GM21515 (cell line): ENCODE measurements around the gene PSMD5.

Source experiments
- ATAC-seq: cut with Tn5 transposase; IDR thresholded peaks from one replicate; pipeline ENCODE4 v1.9.1; 2021; ENCODE audit not compliant: unreplicated experiment

The PSMD5 gene

GRCh38 chr9:120842685-120843485 lies at the start of gene PSMD5:
Gene PSMD5, minus strand, starts transcription at chr9:120842922. Its CDS starts 13 bp downstream, at chr9:120842909.
- ATAC-seq, result peak; percentile 99

- peak; percentile 26 for ATAC-seq
Observed at GRCh38 chr9:120891884-120892747, 49.4 kb upstream of the PSMD5 start.

GRCh38 chr9:120891245-120891883 lies 48.6 kb upstream of the PSMD5 start:
- ATAC-seq, result no peak

GRCh38 chr9:120890320-120891244 lies 47.9 kb upstream of the PSMD5 start:
- ATAC-seq, result no peak

DNA sequence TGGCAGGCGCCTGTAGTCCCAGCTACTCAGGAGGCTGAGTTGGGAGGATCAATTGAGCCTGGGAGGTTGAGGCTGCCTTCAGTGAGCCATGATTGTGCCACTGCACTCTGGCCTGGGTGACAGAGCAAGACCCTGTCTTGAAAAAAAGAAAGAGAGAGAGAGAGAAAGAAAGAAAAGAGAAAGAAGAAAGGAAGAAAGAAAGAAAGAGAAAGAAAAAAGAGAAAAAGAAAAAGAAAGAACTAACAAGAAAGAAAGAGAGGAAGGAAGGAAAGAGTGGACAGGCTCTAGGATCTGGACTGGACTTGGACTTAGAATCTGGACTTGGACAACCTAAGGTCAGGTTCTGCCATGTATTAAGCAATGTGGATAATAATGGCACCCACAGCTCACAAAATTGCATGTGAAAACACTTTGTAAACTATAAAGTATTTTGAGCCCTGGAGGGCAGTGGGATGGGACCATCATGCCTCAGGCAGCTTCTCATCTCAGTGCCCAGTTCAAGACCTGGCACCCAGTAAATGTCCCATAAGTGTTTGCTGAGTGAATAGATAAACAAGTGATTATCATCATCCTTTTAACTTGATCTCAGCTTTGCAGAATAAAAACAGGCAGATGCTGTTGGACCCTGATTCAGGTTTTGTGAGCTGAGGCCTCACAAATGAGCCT lies 47.0 kb upstream of the PSMD5 start:
- ATAC-seq, result no peak

GRCh38 chr9:120888626-120889025 lies 45.9 kb upstream of the PSMD5 start:
- ATAC-seq, result no peak

DNA sequence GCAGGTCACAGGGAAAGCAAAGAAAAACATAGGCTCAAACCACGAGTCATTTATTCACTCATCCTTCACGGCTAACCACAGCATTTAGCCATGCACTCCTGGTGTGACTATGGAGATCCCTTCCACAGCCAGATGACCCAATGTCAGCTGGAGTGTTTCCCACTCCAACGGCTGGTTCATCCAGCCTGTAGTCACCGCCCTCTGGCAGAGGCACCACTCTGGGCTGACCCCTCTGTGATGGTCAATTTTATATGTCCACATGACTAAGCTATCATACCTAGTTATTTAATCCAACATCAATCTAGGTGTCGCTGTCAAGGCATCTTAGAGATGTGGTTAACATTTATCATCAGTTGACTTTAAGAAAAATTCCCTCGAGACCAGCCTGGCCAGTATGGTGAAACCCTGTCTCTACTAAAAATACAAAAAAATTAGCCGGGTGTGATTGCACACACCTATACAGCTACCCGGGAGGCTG lies 43.8 kb upstream of the PSMD5 start:
- no peak for ATAC-seq

GRCh38 chr9:120885958-120886357 lies 43.2 kb upstream of the PSMD5 start:
- no peak for ATAC-seq

GRCh38 chr9:120885457-120885856 lies 42.7 kb upstream of the PSMD5 start:
- no peak for ATAC-seq

DNA sequence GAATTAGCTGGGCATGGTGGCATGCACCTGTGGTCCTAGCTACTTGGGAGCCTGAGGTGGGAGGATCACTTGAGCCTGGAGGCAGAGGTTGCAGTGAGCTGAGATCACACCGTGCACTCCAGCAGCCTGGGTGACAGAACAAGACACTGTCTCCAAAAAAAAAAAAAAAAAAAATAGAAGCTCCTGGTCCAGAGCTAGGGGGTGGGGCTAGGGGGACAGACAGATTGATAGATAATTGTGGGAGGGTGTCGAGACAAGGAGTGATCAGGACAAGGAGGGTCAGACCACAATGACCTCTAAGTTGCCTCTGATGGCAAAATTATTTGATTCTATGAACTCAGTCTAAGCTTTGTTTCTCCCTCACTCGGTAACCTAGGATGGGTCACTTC lies 40.9 kb upstream of the PSMD5 start:
- ATAC-seq, result no peak

DNA sequence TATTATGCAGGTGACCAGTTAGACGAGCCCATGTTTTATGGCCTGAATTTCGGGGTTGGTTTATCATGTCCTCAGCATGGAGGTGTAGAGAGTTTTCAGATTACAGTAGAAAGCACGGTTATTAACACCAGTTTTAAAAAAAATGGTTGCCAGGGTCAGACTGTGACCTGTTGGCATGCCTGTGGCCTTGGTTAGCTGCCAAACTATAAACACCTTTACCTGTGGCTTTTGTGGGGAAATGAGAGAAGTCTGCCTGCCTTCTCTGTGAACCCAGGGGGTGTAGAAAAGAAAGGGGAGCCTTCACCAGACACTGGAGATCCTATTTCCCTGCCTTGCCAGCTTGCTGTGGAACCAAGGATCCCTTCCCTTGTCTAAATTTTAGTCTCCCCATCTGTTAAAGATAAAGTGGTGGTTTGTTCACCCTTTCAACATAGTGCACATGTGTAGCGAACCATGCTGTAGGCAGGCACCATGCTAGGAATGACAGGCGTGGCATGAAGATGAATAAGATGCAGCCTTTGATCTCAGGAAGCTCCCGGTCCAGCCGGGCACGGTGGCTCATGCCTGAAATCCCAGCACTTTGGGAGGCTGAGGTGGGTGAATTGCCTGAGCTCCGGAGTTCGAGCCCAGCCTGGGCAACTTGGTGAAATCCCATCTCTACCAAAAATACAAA lies 40.3 kb upstream of the PSMD5 start:
- ATAC-seq, result no peak

DNA sequence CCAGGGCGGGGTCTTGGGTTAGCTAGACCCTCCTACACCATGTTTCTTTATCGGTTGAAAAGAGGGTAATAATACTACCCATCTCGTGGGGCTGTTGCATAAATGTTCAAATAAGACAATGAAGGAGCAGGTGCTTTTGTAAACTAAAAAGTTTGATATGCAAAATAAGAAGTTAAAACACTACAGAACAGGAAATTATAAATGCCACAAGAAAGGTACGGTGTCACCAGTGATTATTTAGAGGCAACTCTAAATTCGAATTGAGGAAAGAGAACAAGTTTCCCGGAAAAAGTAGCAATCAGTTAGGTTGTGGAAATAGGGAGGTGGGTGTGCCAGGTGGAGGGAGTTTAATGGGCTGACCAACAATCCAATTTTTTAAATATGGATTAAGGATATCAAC lies 36.7 kb upstream of the PSMD5 start:
- ATAC-seq, result no peak

DNA sequence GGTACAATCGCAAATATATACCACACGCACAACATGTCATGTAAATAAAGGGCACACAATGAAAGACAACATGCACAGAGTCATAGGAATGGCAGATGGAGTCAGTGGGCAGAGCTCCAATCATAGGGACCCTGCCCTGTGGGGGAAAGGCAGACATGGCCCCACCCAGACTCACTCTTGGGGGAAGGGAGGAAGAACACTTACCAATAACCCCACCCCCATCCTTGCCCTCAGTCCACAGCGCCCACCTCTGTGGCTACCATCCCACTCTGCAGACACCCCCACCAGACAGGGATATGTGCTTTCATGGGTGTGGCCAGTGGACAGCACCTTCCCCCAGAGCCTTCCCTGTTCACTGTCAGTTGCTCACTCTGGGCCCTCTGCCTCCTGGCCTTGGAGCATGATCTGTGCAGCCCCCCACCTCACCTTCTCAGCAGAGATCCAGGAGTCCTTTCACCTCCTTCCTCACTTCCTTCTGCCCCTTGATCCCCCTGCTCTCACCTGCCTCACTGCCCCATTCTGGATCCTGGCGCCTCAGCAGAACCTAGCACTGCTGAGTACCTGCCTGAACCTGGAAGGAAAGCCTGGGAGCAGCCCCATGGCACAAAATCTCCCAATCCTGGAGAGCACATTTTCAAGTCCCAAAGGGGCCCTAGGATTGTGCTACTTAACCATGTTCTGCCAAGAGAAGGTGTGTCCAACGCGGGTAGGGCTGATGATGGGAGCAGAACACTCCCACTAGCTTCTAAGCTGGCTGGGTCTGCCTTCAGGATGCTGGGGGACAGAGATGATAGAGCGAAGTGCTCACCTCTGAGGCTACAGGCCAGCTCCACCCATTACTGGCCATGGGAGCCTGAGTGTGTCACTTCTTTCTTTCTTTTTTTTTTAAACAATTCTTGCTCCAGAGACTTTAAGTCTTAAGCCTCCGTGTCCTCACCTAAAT lies 35.7 kb upstream of the PSMD5 start:
- ATAC-seq, result no peak

DNA sequence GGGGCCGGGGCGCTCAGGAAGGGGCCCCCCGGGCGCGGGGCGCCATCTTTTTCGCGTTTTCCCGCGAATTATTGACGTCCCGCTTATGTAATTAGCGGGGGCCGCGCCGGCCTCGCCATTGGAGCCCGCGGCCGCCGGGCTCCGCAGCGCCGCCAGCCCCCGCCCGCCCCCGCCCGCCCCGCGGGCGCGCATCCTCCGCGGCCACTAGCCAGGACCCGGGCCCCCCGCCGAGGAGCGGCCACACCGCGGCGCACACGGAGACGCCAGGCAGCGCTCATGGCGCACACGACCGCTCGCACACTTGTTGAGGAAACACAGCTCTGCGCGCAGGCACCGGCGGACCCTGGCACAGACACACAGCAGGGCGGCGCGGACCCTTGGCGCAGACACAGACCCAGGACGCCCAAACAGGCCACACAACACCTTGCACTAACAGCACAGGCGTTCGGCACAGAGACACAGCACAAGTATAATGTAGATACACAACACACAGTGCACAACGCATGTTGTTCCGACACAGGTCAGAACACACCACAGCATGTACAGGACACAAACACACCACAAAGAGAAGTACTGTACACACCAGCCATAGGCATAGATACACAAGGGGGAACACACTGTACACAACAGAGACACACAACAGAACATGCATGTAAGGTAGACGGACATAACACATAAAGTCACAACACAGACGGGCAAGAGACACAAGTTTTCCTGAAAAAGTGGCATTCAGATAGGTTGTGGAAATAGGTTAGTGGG lies 34.7 kb upstream of the PSMD5 start:
- peak; percentile 37 for ATAC-seq

GRCh38 chr9:120876842-120877240 lies 34.1 kb upstream of the PSMD5 start, which contains the start of gene PHF19:
Gene PHF19, minus strand, starts transcription at chr9:120877188. Its CDS starts 2,447 bp downstream, at chr9:120874741.
- ATAC-seq, result no peak

DNA sequence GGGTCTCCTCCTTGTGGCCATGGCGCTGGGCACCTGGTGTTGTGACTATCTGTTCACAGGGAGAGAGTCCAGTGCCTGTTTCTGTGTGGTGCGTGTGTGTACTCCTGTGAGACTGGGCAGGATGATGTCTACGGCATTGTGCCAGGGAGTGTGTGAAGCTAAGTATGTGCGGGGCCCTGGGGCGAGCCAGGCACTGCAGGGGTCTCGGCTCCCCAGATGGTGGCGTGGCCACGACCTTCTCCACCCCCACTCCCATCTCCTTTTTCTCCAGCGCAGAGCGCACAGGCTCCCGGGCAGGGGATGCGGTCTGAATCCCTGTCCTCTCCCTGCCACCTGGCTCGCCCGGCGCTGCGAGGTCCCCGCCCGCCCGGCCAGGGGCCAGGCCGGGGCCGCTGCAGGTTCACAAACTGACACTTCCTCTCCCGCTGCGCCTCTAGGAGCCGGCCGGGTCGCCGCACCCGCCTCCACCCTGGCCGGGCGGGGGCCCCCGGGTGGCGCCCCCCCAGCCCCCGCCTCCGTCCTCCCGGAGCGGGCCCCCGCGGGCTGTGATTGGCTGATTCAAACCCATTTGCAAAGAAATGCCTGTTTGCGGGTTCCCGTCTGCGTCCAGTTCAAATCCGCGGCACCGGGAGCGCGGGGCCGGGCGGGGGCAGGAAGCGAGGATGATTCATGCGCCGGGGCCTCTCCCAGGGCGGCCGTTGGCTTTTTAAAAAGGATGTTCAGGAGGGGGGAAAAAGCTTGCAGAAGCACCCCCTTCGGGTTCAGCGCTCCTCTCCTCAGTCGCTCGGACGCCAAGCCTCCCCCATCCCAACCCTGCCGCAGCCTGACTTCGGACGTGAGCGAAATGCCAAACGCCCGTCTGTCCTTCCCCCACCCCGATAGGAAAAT lies 33.5 kb upstream of the PSMD5 start:
- peak; percentile 53 for ATAC-seq

- ATAC-seq, result no peak
Observed at GRCh38 chr9:120875643-120875953, 32.9 kb upstream of the PSMD5 start.
